Measurements from ENCODE around the gene STEAP2.
"Not testable (repeated sequence)": the region's sequence is repeated elsewhere in the genome, so short reads cannot be mapped to it uniquely, and the experiment has no call there.

The STEAP2 gene

GRCh38 chr7:90211391-90212148, at the start of gene STEAP2:
TSS of gene STEAP2 (plus strand) at chr7:90211740. CDS start at chr7:90225083, 13,343 bp downstream.
- DNase-seq: peak; percentile 8

GRCh38 chr7:90163534-90163933, 48.0 kb upstream of the STEAP2 start:
- no peak for DNase-seq

- DNase-seq: no peak
These were observed 45.8 kb upstream of the STEAP2 start for GRCh38 chr7:90165724-90166123.

DNA sequence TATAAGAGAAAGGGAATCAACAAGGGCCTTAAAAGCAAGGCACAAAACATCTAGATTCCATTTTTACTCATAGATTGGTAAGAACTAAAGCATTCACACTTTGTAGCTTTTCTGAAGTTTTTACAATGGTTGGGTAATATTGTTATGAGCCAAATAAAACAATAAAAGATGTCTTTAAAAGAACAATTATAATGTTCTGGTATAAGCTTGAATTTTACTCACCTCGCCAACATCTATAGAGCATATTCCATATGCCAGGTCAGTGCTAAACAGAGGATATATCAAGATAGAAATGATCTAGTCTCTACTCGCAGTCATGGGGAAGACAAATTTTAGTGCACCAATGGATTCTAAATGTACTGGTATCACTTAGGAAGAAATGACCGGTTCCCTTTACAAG, 45.4 kb upstream of the STEAP2 start:
- DNase-seq: no peak

DNA sequence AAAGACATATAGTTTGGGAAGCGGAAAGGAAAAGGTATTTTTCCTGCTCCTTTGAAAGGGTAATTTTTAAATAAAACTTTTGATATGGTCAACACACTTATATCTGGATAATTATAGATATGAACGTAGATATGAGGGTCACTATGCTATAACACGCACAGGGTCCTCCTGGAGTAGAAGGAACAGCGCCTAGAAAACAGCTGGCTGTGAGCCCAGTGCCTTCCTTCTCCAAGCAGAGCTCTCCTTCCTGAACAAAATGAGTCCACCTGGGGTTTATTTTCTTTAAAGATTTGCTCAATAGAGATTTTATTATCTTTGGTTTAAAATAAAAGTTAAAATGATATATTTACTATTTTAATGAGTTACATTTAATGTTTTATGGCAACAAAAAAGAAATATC, 44.2 kb upstream of the STEAP2 start:
- DNase-seq: no peak

DNA sequence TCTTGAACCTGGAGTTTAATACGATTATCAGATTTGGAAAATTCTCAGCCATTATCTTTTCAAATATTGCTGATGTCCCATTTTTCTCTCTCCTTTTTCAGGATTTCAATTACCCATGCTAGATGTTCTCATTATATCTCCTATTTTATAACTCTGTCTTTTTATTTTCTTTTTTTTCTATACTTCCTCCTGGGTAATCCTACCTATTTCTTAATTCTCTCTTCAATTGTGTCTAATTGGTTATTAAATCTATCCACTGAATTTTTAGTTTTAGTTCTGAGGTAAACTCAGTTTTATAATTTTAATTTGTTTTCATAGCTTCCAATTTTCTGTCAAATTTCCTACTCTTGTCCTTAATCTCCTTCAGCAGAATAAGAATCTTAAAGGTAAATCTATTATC, 41.6 kb upstream of the STEAP2 start:
- DNase-seq: no peak

- DNase-seq: no peak
These were observed 39.4 kb upstream of the STEAP2 start for GRCh38 chr7:90172121-90172520.

- no peak for DNase-seq
These were observed 38.9 kb upstream of the STEAP2 start for GRCh38 chr7:90172624-90173023.

GRCh38 chr7:90173127-90173844, 38.3 kb upstream of the STEAP2 start:
- DNase-seq: no peak

DNA sequence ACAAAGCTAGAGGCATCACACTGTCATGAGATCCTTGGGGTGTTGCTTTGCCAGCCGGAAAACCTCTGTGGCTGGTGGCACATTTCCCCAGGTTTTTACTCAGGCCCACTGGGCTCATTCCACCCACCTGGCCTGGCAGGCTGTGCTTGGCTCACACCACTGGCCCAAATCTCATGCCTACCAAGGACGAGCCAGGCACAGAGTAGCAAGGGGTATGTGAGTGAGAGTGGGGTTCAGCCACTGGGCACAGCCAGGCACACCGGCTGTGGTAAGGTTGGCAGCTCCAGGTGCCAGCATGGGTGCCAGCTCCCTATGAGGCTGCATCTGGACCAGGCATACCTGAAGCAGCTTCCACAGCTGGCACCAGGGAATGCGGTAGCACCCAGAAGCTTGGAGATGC, 35.9 kb upstream of the STEAP2 start:
- DNase-seq: no peak

- no peak for DNase-seq
These were observed 35.3 kb upstream of the STEAP2 start for GRCh38 chr7:90176195-90176594.

DNA sequence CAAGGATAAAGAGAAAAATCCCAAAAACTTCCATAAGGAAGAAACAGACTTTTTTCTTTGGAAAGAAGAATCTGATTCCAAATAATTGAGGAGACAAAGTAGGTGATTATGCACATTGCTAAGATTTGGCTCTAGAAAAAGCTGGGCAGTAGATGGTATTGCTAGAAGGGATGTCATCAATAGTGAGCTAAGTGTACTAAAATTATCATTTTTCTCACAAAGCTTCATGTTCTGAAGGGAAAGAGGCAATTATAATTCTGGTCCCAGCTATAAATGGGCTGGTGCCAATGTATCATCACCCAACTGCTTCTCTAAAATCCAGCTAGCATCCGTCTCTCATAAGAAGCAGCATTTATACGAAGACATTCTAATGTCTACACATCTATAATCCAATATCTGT, 33.4 kb upstream of the STEAP2 start:
- no peak for DNase-seq

DNA sequence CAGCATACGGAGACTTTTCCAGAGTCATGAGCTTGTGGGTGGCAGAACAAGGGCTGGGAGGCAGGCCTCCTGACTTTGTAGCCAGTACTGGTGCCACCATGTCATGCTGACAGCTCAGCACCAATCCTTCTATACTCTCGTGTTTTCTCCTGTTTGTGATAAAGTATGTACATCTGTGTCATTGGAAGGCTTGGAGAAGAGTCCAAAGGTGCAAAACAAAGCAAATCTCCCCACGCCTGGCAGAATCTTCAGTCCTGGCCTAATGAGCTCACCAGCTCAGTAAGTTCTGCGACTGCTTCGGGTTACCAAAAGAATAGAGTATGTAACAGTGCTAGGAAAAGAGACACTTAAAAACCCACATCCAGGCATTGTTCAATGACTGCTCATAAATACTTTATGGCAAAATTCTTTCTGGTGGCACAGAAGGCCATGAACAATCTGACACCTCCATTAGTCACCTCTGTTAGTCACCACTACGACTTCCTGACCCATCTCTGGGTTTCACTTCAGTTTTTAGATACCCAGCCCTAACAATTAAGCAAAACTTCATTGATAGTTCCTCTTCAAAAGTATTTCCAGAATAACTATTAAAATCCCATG, 32.8 kb upstream of the STEAP2 start:
- no peak for DNase-seq

- DNase-seq: no peak
These were observed 31.4 kb upstream of the STEAP2 start for GRCh38 chr7:90180011-90180585.

- DNase-seq: no peak
These were observed 30.9 kb upstream of the STEAP2 start for GRCh38 chr7:90180649-90181048.

- DNase-seq: no peak
These were observed 30.1 kb upstream of the STEAP2 start for GRCh38 chr7:90181485-90181884.

DNA sequence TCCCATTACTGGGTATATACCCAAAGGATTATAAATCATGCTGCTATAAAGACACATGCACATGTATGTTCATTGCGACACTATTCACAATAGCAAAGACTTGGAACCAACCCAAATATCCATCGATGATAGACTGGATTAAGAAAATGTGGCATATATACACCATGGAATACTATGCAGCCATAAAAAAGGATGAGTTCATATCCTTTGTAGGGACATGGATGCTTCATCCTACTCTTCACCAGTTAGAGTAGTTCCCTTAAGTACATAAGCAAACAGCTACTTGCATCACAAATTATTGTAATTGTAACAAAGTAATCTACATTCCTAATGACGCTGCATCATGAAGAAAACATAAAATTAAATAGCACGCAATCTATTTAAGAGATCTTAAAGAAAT, 25.2 kb upstream of the STEAP2 start:
- DNase-seq: not testable (repeated sequence)

DNA sequence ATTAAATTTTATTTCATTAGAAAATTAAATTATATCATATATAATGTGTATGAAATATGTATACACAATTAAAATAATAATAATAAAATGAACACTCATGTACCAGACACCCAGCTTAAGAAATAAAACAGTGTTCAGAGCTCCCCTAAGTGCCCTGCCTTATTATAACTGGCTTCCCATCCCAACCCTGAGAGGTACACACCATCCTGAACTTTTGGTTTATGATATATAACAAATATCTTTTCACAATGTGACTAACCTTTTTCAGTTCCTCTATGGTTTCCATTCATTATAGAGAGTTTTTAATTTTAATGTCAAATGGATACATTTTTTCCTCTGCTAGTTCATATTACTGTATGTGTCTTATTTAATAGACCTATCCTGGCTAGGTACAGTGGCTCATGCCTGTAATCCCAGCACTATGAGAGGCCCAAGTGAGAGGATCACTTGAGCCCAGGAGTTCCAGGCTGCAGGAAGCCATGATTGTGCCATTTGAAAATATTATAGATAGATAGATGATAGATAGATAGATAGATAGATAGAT, 24.0 kb upstream of the STEAP2 start:
- no peak for DNase-seq

DNA sequence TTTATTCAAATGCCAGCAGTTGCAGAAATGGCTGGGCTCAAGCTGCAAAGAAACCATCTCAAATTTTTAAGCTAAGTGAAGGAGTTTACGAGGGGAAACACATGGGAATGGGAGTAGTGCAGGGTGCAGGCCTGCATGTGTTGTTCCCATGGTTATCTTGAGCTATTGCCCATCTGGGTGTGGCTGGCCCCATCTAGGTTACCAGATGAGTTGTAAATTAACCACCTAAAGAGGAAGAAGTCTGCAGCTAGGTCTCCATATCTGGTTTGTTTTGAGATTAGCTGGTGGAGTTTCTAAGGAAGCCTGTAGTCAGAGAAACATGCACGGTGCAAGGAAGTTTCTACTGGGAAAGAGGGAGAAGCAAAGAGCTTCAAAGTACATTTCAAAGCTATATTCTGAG, 23.3 kb upstream of the STEAP2 start:
- no peak for DNase-seq

- DNase-seq: no peak
These were observed 20.5 kb upstream of the STEAP2 start for GRCh38 chr7:90190995-90191394.

- no peak for DNase-seq
These were observed 19.9 kb upstream of the STEAP2 start for GRCh38 chr7:90191648-90192047.

- DNase-seq: no peak
These were observed 18.4 kb upstream of the STEAP2 start for GRCh38 chr7:90192876-90193750.

Data from NCI-H446 treated with DMSO at 0.1 percent for 48 hours (cell line).